PC-3 (cell line): ENCODE data around the gene PFKFB1.

ENCODE experiments used
- EZH2 ChIP-seq: fragments of 300-600 bp; sonication (generic); IDR thresholded peaks from one replicate; pipeline ENCODE4 v1.6.1; 2017; ENCODE audit warnings: antibody characterized with exemption, mild to moderate bottlenecking, low read length; ENCODE audit not compliant: unreplicated experiment
- EZH2phosphoT487 ChIP-seq: fragments of 300-600 bp; sonication (generic); IDR thresholded peaks from 2 replicates; pipeline ENCODE4 v1.6.1; 2018; ENCODE audit warnings: mild to moderate bottlenecking, antibody characterized with exemption, low read length, borderline replicate concordance
- TF ChIP-seq, protein P1 (sequence below): fragments of 300-600 bp; sonication (generic); conservative IDR thresholded peaks from 2 replicates; pipeline ENCODE4 v1.5.1; 2017; ENCODE audit warnings: antibody characterized with exemption, low read depth, mild to moderate bottlenecking, low read length

DNA sequence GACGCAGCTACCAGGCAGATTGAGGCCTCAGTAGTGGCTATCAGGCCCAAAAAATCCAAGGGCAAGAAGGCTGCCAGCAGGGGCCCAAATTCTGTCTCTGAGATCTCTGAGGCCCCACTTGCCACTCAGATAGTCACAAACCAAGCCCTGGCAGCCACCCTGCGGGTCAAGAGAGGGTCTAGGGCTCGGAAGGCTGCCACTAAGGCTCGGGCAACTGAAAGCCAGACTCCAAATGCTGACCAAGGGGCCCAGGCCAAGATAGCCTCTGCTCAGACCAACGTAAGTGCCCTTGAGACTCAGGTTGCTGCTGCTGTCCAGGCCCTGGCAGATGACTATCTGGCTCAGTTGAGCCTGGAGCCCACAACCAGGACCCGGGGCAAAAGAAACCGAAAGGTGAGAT is 70.6 kb downstream of the PFKFB1 start:
- TF ChIP-seq EZH2 (no peak), EZH2phosphoT487 (no peak)
- TF ChIP-seq, protein P1, sequence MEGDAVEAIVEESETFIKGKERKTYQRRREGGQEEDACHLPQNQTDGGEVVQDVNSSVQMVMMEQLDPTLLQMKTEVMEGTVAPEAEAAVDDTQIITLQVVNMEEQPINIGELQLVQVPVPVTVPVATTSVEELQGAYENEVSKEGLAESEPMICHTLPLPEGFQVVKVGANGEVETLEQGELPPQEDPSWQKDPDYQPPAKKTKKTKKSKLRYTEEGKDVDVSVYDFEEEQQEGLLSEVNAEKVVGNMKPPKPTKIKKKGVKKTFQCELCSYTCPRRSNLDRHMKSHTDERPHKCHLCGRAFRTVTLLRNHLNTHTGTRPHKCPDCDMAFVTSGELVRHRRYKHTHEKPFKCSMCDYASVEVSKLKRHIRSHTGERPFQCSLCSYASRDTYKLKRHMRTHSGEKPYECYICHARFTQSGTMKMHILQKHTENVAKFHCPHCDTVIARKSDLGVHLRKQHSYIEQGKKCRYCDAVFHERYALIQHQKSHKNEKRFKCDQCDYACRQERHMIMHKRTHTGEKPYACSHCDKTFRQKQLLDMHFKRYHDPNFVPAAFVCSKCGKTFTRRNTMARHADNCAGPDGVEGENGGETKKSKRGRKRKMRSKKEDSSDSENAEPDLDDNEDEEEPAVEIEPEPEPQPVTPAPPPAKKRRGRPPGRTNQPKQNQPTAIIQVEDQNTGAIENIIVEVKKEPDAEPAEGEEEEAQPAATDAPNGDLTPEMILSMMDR = no peak
